KG1 (cell line): ENCODE results near the gene CCNL2.
"Not testable (repeated sequence)": the region's sequence is repeated elsewhere in the genome, so short reads cannot be mapped to it uniquely, and the experiment has no call there.

Experiments used
- DNase-seq: peaks from one replicate; lab custom pipeline; 2025; lab: John Stamatoyannopoulos, UW

CCNL2 gene

GRCh38 chr1:1399187-1399871 lies at the start of gene CCNL2:
Gene CCNL2 (minus strand): TSS chr1:1399335. CDS start chr1:1399306, 29 bp downstream.
- peak; percentile 97 for DNase-seq

GRCh38 chr1:1446631-1447030 lies 47.5 kb upstream of the CCNL2 start:
- not testable (repeated sequence) for DNase-seq

GRCh38 chr1:1442069-1442770 lies 43.1 kb upstream of the CCNL2 start:
- DNase-seq: no peak

GRCh38 chr1:1441002-1441888 lies 42.1 kb upstream of the CCNL2 start:
- peak; percentile 16 for DNase-seq

GRCh38 chr1:1440262-1441001 lies 41.3 kb upstream of the CCNL2 start:
- DNase-seq: no peak

GRCh38 chr1:1439546-1440261 lies 40.6 kb upstream of the CCNL2 start:
- no peak for DNase-seq

GRCh38 chr1:1438531-1439381 lies 39.6 kb upstream of the CCNL2 start:
- no peak for DNase-seq

- no peak for DNase-seq
These were observed 38.8 kb upstream of the CCNL2 start for GRCh38 chr1:1437904-1438376.

- DNase-seq: no peak
These were observed 38.1 kb upstream of the CCNL2 start for GRCh38 chr1:1437033-1437903.

GRCh38 chr1:1436630-1437032 lies 37.5 kb upstream of the CCNL2 start:
- no peak for DNase-seq

GRCh38 chr1:1435911-1436629 lies 36.9 kb upstream of the CCNL2 start:
- no peak for DNase-seq

- DNase-seq: peak; percentile 37
These were observed 36.2 kb upstream of the CCNL2 start, which contains the start of gene VWA1 for GRCh38 chr1:1435106-1435903. Gene VWA1 (plus strand): TSS chr1:1435690. CDS start chr1:1435749, 59 bp downstream.

GRCh38 chr1:1434824-1435105 lies 35.6 kb upstream of the CCNL2 start:
- no peak for DNase-seq

- peak; percentile 31 for DNase-seq
These were observed 35.1 kb upstream of the CCNL2 start for GRCh38 chr1:1434131-1434823.

- DNase-seq: no peak
These were observed 34.6 kb upstream of the CCNL2 start for GRCh38 chr1:1433804-1434130.

GRCh38 chr1:1432951-1433803 lies 34.0 kb upstream of the CCNL2 start:
- no peak for DNase-seq
